ENCODE results near the gene FCHSD1.
"Not testable (repeated sequence)": the region's sequence is repeated elsewhere in the genome, so short reads cannot be mapped to it uniquely, and the experiment has no call there.

FCHSD1 gene

DNA sequence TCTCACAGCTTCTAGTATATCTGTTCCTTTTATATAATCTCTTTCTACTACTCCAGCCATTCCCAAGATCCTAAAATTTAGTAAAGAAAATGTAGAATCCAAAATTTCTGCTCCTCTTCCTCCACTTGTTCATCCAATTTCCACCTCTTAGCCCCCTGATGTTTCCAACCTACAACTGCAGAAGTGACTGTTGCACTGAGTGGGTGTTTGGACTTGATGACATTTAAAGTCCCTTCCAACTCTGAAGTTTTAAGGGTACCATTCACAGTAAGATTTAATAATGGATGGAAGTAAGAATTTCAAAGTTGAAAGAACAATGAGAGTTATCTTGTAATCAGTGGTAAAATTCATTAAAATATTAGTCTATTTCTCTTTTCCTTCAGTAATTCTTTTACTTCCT is 37.9 kb downstream of the FCHSD1 start:
- no peak overlapping the region for H3K4me3 ChIP-seq (replicated peaks in 1 of 2; ENCODE audit: low read depth in 2 of 2, low read length in 2 of 2)
- no peak for DNase-seq (ENCODE audit: low read depth in 2 of 2)
- TF ChIP-seq, protein P1, sequence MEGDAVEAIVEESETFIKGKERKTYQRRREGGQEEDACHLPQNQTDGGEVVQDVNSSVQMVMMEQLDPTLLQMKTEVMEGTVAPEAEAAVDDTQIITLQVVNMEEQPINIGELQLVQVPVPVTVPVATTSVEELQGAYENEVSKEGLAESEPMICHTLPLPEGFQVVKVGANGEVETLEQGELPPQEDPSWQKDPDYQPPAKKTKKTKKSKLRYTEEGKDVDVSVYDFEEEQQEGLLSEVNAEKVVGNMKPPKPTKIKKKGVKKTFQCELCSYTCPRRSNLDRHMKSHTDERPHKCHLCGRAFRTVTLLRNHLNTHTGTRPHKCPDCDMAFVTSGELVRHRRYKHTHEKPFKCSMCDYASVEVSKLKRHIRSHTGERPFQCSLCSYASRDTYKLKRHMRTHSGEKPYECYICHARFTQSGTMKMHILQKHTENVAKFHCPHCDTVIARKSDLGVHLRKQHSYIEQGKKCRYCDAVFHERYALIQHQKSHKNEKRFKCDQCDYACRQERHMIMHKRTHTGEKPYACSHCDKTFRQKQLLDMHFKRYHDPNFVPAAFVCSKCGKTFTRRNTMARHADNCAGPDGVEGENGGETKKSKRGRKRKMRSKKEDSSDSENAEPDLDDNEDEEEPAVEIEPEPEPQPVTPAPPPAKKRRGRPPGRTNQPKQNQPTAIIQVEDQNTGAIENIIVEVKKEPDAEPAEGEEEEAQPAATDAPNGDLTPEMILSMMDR (IDR thresholded peaks at IDR 0.05; ENCODE audit: low read depth, low read length), result no peak

GRCh38 chr5:141611289-141611688 is 39.9 kb downstream of the FCHSD1 start:
- TF ChIP-seq, protein P1 (IDR thresholded peaks at IDR 0.05; ENCODE audit: low read depth, low read length), result no peak
- DNase-seq (ENCODE audit: low read depth in 2 of 2), result no peak
- H3K4me3 ChIP-seq (replicated peaks in 1 of 2; ENCODE audit: low read depth in 2 of 2, low read length in 2 of 2), result no peak overlapping the region

- DNase-seq (ENCODE audit: low read depth in 2 of 2); H3K4me3 ChIP-seq (replicated peaks in 1 of 2; ENCODE audit: low read depth in 2 of 2, low read length in 2 of 2): not testable (repeated sequence)
These were observed 41.3 kb downstream of the FCHSD1 start for GRCh38 chr5:141609921-141610320.

- no peak for DNase-seq (ENCODE audit: low read depth in 2 of 2)
- no peak overlapping the region for H3K4me3 ChIP-seq (replicated peaks in 1 of 2; ENCODE audit: low read depth in 2 of 2, low read length in 2 of 2)
- TF ChIP-seq, protein P1 (IDR thresholded peaks at IDR 0.05; ENCODE audit: low read depth, low read length), result no peak
These were observed 42.2 kb downstream of the FCHSD1 start for GRCh38 chr5:141609044-141609443.

GRCh38 chr5:141608557-141608956 is 42.7 kb downstream of the FCHSD1 start:
- no peak for DNase-seq (ENCODE audit: low read depth in 2 of 2)
- TF ChIP-seq, protein P1 (IDR thresholded peaks at IDR 0.05; ENCODE audit: low read depth, low read length), result no peak
- H3K4me3 ChIP-seq (replicated peaks in 1 of 2; ENCODE audit: low read depth in 2 of 2, low read length in 2 of 2), result no peak overlapping the region

DNA sequence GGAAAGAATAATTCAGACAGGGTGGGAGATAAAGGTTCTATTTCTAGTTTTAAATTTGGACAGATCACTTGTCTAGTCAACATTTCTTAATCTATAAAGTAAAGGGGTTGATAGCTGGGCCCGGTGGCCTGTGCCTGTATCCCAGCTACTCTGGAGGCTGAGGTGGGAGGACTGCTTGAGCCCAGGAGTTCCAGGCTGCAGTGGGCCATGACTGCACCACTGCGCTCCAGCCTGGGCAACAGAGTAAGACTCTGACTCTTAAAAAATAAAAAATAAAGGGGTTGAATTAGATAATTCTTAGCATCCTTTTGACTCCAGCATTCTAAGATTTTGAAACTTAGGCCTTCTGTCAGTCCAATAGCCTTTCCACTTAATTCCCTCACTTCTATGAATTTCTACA is 43.2 kb downstream of the FCHSD1 start:
- DNase-seq (ENCODE audit: low read depth in 2 of 2), result no peak
- no peak overlapping the region for H3K4me3 ChIP-seq (replicated peaks in 1 of 2; ENCODE audit: low read depth in 2 of 2, low read length in 2 of 2)
- TF ChIP-seq, protein P1 (IDR thresholded peaks at IDR 0.05; ENCODE audit: low read depth, low read length), result no peak

GRCh38 chr5:141605523-141606277 is 45.5 kb downstream of the FCHSD1 start:
- TF ChIP-seq, protein P1 (IDR thresholded peaks at IDR 0.05; ENCODE audit: low read depth, low read length), result no peak
- DNase-seq (ENCODE audit: low read depth in 2 of 2), result peak; percentile 80 to 92
- no peak overlapping the region for H3K4me3 ChIP-seq (replicated peaks in 1 of 2; ENCODE audit: low read depth in 2 of 2, low read length in 2 of 2)

Measured in cardiac fibroblast (primary cell).